RWPE2 (cell line): Measurements from ENCODE around the gene VWA5B1.

Experiments used
- ATAC-seq: fragments of 200-7000 bp; cut with Tn5 transposase; 3 replicates; pipeline ENCODE4 v1.9.1; 2021; ENCODE audit warnings: low read depth
- DNase-seq: peaks from one replicate; pipeline ENCODE4 v3.0.0-alpha.2; 2020; ENCODE audit warnings: low spot score
- H3K27ac ChIP-seq: fragments of 450-650 bp; 2 replicates; pipeline ENCODE4 v1.5.1; 2017; ENCODE audit warnings: mild to moderate bottlenecking; ENCODE audit not compliant: poor library complexity, severe bottlenecking
- H3K27me3 ChIP-seq: fragments of 250-450 bp; sonication (Bioruptor Pico); 2 replicates; pipeline ENCODE4 v1.5.1; 2021; ENCODE audit warnings: mild to moderate bottlenecking, moderate library complexity; ENCODE audit not compliant: insufficient read depth, poor library complexity, severe bottlenecking
- H3K36me3 ChIP-seq: fragments of 250-450 bp; sonication (Bioruptor Pico); 2 replicates; pipeline ENCODE4 v1.5.1; 2020; ENCODE audit warnings: low read depth, mild to moderate bottlenecking, moderate library complexity
- H3K4me1 ChIP-seq: fragments of 250-450 bp; sonication (Bioruptor Pico); 2 replicates; pipeline ENCODE4 v1.5.1; 2021; ENCODE audit warnings: mild to moderate bottlenecking, moderate library complexity; ENCODE audit not compliant: insufficient read depth, poor library complexity, severe bottlenecking
- H3K4me3 ChIP-seq: fragments of 250-450 bp; sonication (Bioruptor Pico); 2 replicates; pipeline ENCODE4 v1.5.1; 2021; ENCODE audit warnings: mild to moderate bottlenecking, moderate library complexity; ENCODE audit not compliant: severe bottlenecking
- H3K9me3 ChIP-seq: fragments of 250-450 bp; sonication (Bioruptor Pico); 2 replicates; pipeline ENCODE4 v1.5.1; 2021; ENCODE audit warnings: mild to moderate bottlenecking, moderate library complexity; ENCODE audit not compliant: severe bottlenecking
- TF ChIP-seq, protein P1 (sequence below): fragments of 450-650 bp; IDR thresholded peaks from one replicate; pipeline ENCODE4 v1.5.1; 2017; ENCODE audit warnings: mild to moderate bottlenecking, moderate library complexity; ENCODE audit not compliant: poor library complexity, severe bottlenecking

VWA5B1 gene

DNA sequence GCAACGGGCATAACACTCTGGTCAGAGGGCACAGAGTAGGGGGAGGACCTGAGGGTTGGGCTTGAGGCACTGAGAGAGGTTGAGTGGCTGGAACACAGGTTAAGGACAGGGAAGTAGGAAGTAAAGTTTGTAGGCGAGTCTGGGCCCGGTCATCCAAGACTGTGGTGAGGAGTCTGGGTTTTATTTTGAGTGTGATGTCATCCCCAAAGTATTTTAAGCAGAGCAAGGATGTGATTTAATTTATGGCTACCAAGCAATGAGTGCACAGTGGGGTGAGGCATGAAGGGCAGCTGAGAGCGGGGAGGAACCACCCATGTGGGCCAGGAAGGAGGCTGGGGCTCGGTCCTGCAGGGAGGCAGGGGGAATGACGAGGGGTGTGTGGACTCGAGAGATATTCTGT lies 11.2 kb upstream of the VWA5B1 start:
- ATAC-seq: peak; percentile 86

DNA sequence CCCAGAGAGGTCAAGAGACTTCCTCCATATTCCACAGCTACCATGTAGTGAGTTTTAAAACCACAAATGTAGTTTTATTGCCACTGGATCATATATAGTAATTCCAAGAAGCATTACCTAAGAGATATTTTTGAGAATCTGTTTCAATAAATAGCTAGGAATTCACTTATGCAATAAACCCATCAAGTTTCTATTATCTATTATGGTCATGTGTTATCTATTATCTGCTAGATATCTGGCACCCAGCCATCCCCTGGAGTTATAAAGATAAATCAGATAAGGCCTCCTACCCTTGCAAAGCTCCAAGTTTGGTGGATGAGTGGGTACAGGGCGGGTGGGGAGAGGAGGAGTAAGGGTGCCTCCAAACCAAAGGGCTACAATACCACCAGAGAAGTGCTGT lies 10.3 kb upstream of the VWA5B1 start:
- TF ChIP-seq, protein P1, sequence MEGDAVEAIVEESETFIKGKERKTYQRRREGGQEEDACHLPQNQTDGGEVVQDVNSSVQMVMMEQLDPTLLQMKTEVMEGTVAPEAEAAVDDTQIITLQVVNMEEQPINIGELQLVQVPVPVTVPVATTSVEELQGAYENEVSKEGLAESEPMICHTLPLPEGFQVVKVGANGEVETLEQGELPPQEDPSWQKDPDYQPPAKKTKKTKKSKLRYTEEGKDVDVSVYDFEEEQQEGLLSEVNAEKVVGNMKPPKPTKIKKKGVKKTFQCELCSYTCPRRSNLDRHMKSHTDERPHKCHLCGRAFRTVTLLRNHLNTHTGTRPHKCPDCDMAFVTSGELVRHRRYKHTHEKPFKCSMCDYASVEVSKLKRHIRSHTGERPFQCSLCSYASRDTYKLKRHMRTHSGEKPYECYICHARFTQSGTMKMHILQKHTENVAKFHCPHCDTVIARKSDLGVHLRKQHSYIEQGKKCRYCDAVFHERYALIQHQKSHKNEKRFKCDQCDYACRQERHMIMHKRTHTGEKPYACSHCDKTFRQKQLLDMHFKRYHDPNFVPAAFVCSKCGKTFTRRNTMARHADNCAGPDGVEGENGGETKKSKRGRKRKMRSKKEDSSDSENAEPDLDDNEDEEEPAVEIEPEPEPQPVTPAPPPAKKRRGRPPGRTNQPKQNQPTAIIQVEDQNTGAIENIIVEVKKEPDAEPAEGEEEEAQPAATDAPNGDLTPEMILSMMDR: no peak
- no peaks in the 10 kb centered on the region for H3K9me3 ChIP-seq
- peak overlapping the region; percentile 61 for H3K27ac ChIP-seq
- H3K4me1 ChIP-seq: peaks cover 15% of the 10 kb centered on the region
- H3K27me3 ChIP-seq: no peaks in the 10 kb centered on the region
- H3K36me3 ChIP-seq: no peaks in the 10 kb centered on the region
- ATAC-seq (no peak), DNase-seq (no peak)
- H3K4me3 ChIP-seq: no peak overlapping the region

More for the DNA sequence above, 11.2 kb upstream of the VWA5B1 start:
- DNase-seq: no peak
- Histone ChIP-seq H3K36me3 (no peaks in the 10 kb centered on the region), H3K9me3 (no peaks in the 10 kb centered on the region), H3K27ac (peak overlapping the region; percentile 61), H3K27me3 (no peaks in the 10 kb centered on the region), H3K4me1 (peaks cover 15% of the 10 kb centered on the region), H3K4me3 (no peak overlapping the region)
- TF ChIP-seq, protein P1: no peak

DNA sequence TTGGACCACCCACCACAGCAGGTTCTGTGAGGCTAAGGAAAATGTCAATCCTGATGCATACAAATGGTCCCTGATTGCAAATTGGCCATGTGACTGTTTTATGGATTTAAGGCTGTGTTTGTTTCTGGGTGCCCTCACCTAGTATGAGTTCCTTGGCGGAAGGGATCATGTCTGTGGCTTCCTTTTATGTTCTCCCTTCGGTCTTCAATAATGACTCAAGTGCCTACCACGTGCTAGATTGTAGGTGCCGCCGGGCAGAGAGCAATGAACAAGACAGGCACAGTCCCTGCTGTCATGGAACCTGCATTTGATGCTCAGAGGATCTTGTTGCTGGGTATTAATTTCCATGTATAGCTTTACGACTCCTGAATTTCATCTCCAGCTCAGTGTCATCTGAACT lies 9.8 kb upstream of the VWA5B1 start:
- peaks cover 15% of the 10 kb centered on the region for H3K4me1 ChIP-seq
- H3K4me3 ChIP-seq: no peak overlapping the region
- H3K27ac ChIP-seq: peak overlapping the region; percentile 61
- no peaks in the 10 kb centered on the region for H3K36me3 ChIP-seq
- H3K27me3 ChIP-seq: no peaks in the 10 kb centered on the region
- H3K9me3 ChIP-seq: no peaks in the 10 kb centered on the region
- no peak for ATAC-seq
- DNase-seq: no peak
- TF ChIP-seq, protein P1: no peak

DNA sequence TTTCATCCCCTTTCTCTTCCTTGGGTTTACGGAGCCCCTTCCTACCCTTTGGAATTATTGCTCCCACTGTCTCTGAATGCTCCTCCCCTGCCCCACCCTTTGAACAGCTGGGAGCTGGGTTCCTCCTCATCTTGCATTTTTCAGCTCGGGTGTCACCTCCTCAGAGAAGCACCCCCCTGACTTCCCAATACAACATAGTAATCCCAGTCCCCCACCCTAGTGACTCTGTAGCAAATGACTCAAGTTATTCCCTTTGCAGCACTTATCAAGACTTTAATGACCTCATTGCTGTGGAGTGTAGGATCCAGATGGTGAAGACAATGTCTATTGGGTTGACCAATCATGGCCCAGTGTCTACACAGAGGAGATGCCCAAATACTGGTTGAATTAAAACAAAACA lies 8.9 kb upstream of the VWA5B1 start:
- no peak overlapping the region for H3K27ac ChIP-seq
- peaks cover 15% of the 10 kb centered on the region for H3K4me1 ChIP-seq
- no peak overlapping the region for H3K4me3 ChIP-seq
- TF ChIP-seq, protein P1: no peak
- no peaks in the 10 kb centered on the region for H3K36me3 ChIP-seq
- no peaks in the 10 kb centered on the region for H3K27me3 ChIP-seq
- no peaks in the 10 kb centered on the region for H3K9me3 ChIP-seq
- ATAC-seq (peak; percentile 30), DNase-seq (no peak)

DNA sequence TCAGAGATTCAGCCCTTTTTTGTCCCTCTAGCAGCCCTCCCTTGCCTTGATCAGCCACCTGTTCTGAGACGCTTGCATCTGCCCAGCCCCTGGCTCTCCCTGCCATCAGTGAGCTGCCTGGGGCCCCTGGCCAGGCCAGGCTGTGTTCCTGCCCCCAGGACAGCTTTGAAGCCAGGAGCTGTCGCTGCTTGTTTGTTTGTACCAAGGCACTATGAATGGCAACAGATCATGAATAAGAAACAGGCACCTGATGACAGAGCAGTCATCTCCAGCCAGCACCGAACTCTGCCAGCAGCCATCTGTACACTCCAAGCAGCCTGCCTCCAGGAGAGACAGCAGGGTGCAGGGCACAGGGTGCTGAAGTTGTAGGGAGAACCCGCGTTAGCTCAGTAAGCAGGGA lies 8.1 kb upstream of the VWA5B1 start:
- DNase-seq (no peak), ATAC-seq (no peak)
- H3K4me1 ChIP-seq: peaks cover 15% of the 10 kb centered on the region
- TF ChIP-seq, protein P1: no peak
- no peaks in the 10 kb centered on the region for H3K27me3 ChIP-seq
- no peak overlapping the region for H3K4me3 ChIP-seq
- no peaks in the 10 kb centered on the region for H3K36me3 ChIP-seq
- H3K9me3 ChIP-seq: no peaks in the 10 kb centered on the region
- H3K27ac ChIP-seq: no peak overlapping the region
